Measurements from ENCODE around the gene PKIG. TPM values are rescaled to one million over a fixed set of nuclear protein-coding genes. Genes with fewer than 3 reads are reported as not detected.
A peak's percentile ranks its signal among the peaks of the same experiment; 100 is the strongest.

The PKIG gene
- total and polyA plus RNA-seq, 10 of the 15 experiments (the other 5 are each of a cell fraction or from before 2014, with no cell fraction given) = 5.7 to 82.3 (median 39.7) TPM

GRCh38 chr20:44586289-44586911 lies 4.0 kb downstream of the PKIG start (continued):
- peak; percentile 30; the same call in 1 of the 2 replicates for TF ChIP-seq ATF2 (IDR thresholded peaks at IDR 0.05; ENCODE audit: low read length)
- no peak for TF ChIP-seq CBFB (IDR thresholded peaks at IDR 0.05; ENCODE audit: low read depth)
- TF ChIP-seq MEF2B (IDR thresholded peaks at IDR 0.05; ENCODE audit: partially characterized antibody, poor library complexity, severe bottlenecking) = peak; percentile 99
- peak; percentile 63; the same call in 1 of the 2 replicates for TF ChIP-seq PAX5 (IDR thresholded peaks at IDR 0.05; ENCODE audit: borderline replicate concordance, low read depth, low read length)
- peak; percentile 86 for TF ChIP-seq TCF12 (IDR thresholded peaks at IDR 0.05; ENCODE audit: low read depth, low read length)
- TF ChIP-seq STAT1 (conservative IDR thresholded peaks at IDR 0.05) = no peak
- no peak for TF ChIP-seq MXI1 (IDR thresholded peaks at IDR 0.05; ENCODE audit: low read depth, low read length)
- no peak for TF ChIP-seq HSF1 (IDR thresholded peaks at IDR 0.05; ENCODE audit: low read depth, low read length)
- no peak for TF ChIP-seq SUZ12 (IDR thresholded peaks at IDR 0.05; ENCODE audit: unreplicated experiment)
- no peak for TF ChIP-seq LARP7 (IDR thresholded peaks at IDR 0.05)
- TF ChIP-seq RAD51 (IDR thresholded peaks at IDR 0.05) = peak; percentile 66
- TF ChIP-seq NFYB (IDR thresholded peaks at IDR 0.05; ENCODE audit: insufficient read depth, low read depth, low read length) = 0 out of 2 replicates have a peak, but pooled peaks have one; percentile 47
- TF ChIP-seq JUND (IDR thresholded peaks at IDR 0.05; ENCODE audit: low read depth, low read length) = no peak
- no peak for TF ChIP-seq PRDM15 (CRISPR knock-in tag; IDR thresholded peaks at IDR 0.05)
- TF ChIP-seq SMARCA5 (IDR thresholded peaks at IDR 0.05) = no peak
- no peak for TF ChIP-seq PBX3 (IDR thresholded peaks at IDR 0.05; ENCODE audit: insufficient replicate concordance, low read depth, low read length)
- peak; percentile 75 to 83; a peak in 2 of 4 replicates for TF ChIP-seq EP300 (IDR thresholded peaks at IDR 0.05; ENCODE audit: borderline replicate concordance in 1 of 2, control insufficient read depth in 1 of 2, low read depth in 2 of 2, low read length in 2 of 2)
- TF ChIP-seq NR2C2 (IDR thresholded peaks at IDR 0.05; ENCODE audit: borderline replicate concordance, control insufficient read depth, insufficient read length, low read depth) = no peak
- TF ChIP-seq JUNB (IDR thresholded peaks at IDR 0.05) = peak; percentile 54
- TF ChIP-seq ZNF384 (IDR thresholded peaks at IDR 0.05; ENCODE audit: borderline replicate concordance, low read depth, low read length) = no peak
- TF ChIP-seq BMI1 (IDR thresholded peaks at IDR 0.05; ENCODE audit: borderline replicate concordance) = peak; percentile 26; the same call in 1 of the 2 replicates
